Activated T-cell treated with anti-CD3 and anti-CD28 coated beads, Interleukin-2, amount 50 U/mL, for 24 hours (primary cell): ENCODE data around the gene ZNF616.

Experiments
- DNase-seq: peaks from one replicate; pipeline ENCODE4 v3.0.0-alpha.2; 2020
- H3K27ac Mint-ChIP-seq: 2 replicates; pipeline ENCODE4 v1.8.0; 2020; ENCODE audit warnings: mild to moderate bottlenecking, mixed read lengths
- H3K27me3 Mint-ChIP-seq: 2 replicates; pipeline ENCODE4 v1.8.0; 2020; ENCODE audit warnings: mixed read lengths
- H3K36me3 Mint-ChIP-seq: 2 replicates; pipeline ENCODE4 v1.8.0; 2020; ENCODE audit warnings: low read depth, mixed read lengths
- H3K4me1 Mint-ChIP-seq: 2 replicates; pipeline ENCODE4 v1.8.0; 2020; ENCODE audit warnings: low read depth, mixed read lengths
- H3K4me3 Mint-ChIP-seq: 2 replicates; pipeline ENCODE4 v1.8.0; 2020; ENCODE audit warnings: mild to moderate bottlenecking, moderate library complexity, mixed read lengths
- H3K9me3 Mint-ChIP-seq: 2 replicates; pipeline ENCODE4 v1.8.0; 2020; ENCODE audit warnings: mixed read lengths

ZNF616 gene

GRCh38 chr19:52094526-52095130 is 45.1 kb downstream of the ZNF616 start:
- peak overlapping the region; percentile 92 for H3K27ac Mint-ChIP-seq
- no peaks in the 10 kb centered on the region for H3K27me3 Mint-ChIP-seq
- no peak for DNase-seq
- H3K4me1 Mint-ChIP-seq: peaks cover 40% of the 10 kb centered on the region
- peaks cover 86% of the 10 kb centered on the region for H3K36me3 Mint-ChIP-seq
- H3K9me3 Mint-ChIP-seq: peaks cover 70% of the 10 kb centered on the region
- H3K4me3 Mint-ChIP-seq: peak overlapping the region; percentile 92

GRCh38 chr19:52086481-52086880 is 53.3 kb downstream of the ZNF616 start:
- DNase-seq: no peak
- Mint-ChIP-seq H3K36me3 (peaks cover 100% of the 10 kb centered on the region), H3K9me3 (peaks cover 76% of the 10 kb centered on the region), H3K4me3 (no peak overlapping the region), H3K4me1 (peaks cover 5% of the 10 kb centered on the region), H3K27me3 (no peaks in the 10 kb centered on the region), H3K27ac (no peak overlapping the region)

- Mint-ChIP-seq H3K4me3 (no peak overlapping the region), H3K27ac (no peak overlapping the region), H3K4me1 (no peaks in the 10 kb centered on the region), H3K36me3 (peaks cover 100% of the 10 kb centered on the region), H3K9me3 (peaks cover 77% of the 10 kb centered on the region), H3K27me3 (no peaks in the 10 kb centered on the region)
- no peak for DNase-seq
Measured at GRCh38 chr19:52070496-52070895, 69.2 kb downstream of the ZNF616 start.

GRCh38 chr19:52069653-52070052 is 70.1 kb downstream of the ZNF616 start:
- no peaks in the 10 kb centered on the region for H3K27me3 Mint-ChIP-seq
- H3K36me3 Mint-ChIP-seq: peaks cover 100% of the 10 kb centered on the region
- no peak for DNase-seq
- H3K4me3 Mint-ChIP-seq: no peak overlapping the region
- H3K9me3 Mint-ChIP-seq: peaks cover 74% of the 10 kb centered on the region
- no peak overlapping the region for H3K27ac Mint-ChIP-seq
- no peaks in the 10 kb centered on the region for H3K4me1 Mint-ChIP-seq

GRCh38 chr19:52066258-52066863 is 73.4 kb downstream of the ZNF616 start:
- H3K9me3 Mint-ChIP-seq: peaks cover 67% of the 10 kb centered on the region
- DNase-seq: no peak
- H3K4me1 Mint-ChIP-seq: no peaks in the 10 kb centered on the region
- H3K4me3 Mint-ChIP-seq: no peak overlapping the region
- no peak overlapping the region for H3K27ac Mint-ChIP-seq
- H3K36me3 Mint-ChIP-seq: peaks cover 96% of the 10 kb centered on the region
- H3K27me3 Mint-ChIP-seq: no peaks in the 10 kb centered on the region

- H3K4me3 Mint-ChIP-seq: no peak overlapping the region
- no peaks in the 10 kb centered on the region for H3K27me3 Mint-ChIP-seq
- H3K4me1 Mint-ChIP-seq: no peaks in the 10 kb centered on the region
- peaks cover 67% of the 10 kb centered on the region for H3K9me3 Mint-ChIP-seq
- no peak for DNase-seq
- H3K27ac Mint-ChIP-seq: no peak overlapping the region
- peaks cover 95% of the 10 kb centered on the region for H3K36me3 Mint-ChIP-seq
Measured at GRCh38 chr19:52065399-52065798, 74.3 kb downstream of the ZNF616 start.
